ENCODE results near the gene MXD1.
"Not testable (repeated sequence)": the region's sequence is repeated elsewhere in the genome, so short reads cannot be mapped to it uniquely, and the experiment has no call there.

MXD1 gene

GRCh38 chr2:69933839-69934613 lies 19.1 kb downstream of the MXD1 start:
- DNase-seq (ENCODE audit: low read depth): no peak

GRCh38 chr2:69934614-69934908 lies 19.7 kb downstream of the MXD1 start:
- DNase-seq (ENCODE audit: low read depth): no peak

GRCh38 chr2:69935011-69935410 lies 20.1 kb downstream of the MXD1 start:
- DNase-seq (ENCODE audit: low read depth): no peak

DNA sequence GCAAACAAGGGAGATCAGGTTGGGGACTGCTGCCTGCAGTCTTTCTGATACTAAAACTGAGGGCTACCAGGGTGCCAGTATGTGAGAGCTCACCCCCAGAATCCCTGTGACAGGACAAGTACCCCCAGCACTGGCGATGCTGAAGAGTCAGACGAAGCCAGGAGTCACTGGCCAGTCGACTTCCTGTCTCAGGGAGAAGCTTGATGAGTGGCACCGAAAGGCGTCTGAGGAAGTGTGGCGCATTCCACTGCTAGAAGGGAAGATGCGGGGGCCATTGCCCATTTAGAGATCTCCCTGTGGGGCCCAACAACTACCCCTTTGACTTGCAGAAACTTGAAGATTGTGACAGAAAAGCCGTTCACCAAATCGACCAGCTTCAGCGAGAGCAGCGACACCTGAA lies 22.0 kb downstream of the MXD1 start:
- no peak for DNase-seq (ENCODE audit: low read depth)

GRCh38 chr2:69937968-69938367 lies 23.1 kb downstream of the MXD1 start:
- no peak for DNase-seq (ENCODE audit: low read depth)

DNA sequence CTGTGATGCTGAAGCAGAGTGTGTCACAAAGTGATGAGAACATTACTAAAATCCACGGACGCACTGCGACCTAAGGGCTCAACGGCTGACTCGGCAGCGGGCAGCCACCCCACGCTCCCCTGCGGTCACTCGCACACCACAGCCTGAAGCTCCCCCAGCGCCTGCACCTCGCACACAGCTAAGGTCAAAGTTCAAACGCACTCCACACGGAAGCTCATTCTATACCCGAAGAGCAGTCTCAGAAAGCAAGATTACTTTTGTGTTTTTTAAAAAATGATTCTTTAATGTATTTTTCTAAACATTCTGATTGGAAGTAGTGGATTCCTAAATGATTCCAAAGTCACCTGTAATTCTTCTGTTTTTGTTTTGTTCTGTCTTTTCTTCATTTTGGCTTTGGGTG lies 24.8 kb downstream of the MXD1 start:
- no peak for DNase-seq (ENCODE audit: low read depth)

DNA sequence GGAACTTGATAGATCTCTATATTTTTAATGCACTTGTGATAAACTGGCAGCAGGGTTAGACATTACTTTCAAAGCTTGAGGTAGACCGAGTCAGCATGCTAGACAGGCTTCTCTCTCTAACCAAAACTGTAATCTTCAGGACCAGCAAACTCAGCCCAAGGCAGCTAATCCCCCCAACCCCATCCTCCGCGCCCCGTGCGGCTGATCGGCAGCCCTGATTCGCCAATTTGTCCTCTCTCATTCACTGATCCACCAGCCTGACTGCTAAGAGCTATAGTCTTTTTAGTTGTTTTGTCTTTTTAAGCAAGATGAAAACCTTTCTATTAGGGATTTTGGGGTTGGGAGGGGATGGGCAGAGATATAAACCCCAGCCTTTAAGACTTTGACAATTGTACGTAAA lies 25.8 kb downstream of the MXD1 start:
- DNase-seq (ENCODE audit: low read depth): no peak

- DNase-seq (ENCODE audit: low read depth): no peak
These were observed 28.3 kb downstream of the MXD1 start for GRCh38 chr2:69943000-69943842.

DNA sequence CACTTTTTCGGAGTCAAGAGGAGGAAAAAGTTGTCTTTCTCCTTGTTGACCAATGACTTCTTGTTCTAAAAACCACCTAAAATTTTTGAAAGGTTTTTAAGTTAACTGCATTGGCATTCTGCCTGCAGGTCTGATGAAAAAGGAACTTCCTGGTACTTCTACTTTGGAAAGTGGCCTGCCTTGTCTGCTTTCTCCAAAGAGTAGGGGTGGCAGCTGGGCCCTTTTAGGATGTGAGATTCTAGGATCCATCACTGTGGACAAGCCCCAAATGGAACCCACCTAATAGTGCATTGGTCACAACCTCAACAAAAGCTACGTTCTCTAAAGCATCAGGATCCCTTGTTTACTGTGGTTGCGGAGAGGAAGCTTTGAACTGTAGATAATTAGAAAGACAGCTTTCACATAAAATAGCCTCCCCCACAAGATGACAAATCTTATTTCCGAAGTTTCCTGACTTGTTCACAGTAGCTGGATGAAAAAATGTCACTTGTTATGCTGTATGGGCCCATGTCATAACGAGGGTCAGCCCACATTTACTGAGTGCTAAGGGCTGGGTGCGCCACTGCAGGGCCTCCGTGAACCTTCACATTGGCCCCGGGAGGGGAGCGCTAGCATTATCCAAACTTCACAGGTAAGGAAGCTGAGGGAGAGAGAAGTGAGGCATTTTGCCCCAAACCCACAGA lies 29.1 kb downstream of the MXD1 start:
- no peak for DNase-seq (ENCODE audit: low read depth)

- DNase-seq (ENCODE audit: low read depth): no peak
These were observed 29.8 kb downstream of the MXD1 start for GRCh38 chr2:69944756-69945155.

GRCh38 chr2:69945441-69945840 lies 30.5 kb downstream of the MXD1 start:
- DNase-seq (ENCODE audit: low read depth): no peak

GRCh38 chr2:69945941-69946340 lies 31.0 kb downstream of the MXD1 start:
- no peak for DNase-seq (ENCODE audit: low read depth)

GRCh38 chr2:69946351-69947324 lies 31.7 kb downstream of the MXD1 start:
- DNase-seq (ENCODE audit: low read depth): peak; percentile 33

DNA sequence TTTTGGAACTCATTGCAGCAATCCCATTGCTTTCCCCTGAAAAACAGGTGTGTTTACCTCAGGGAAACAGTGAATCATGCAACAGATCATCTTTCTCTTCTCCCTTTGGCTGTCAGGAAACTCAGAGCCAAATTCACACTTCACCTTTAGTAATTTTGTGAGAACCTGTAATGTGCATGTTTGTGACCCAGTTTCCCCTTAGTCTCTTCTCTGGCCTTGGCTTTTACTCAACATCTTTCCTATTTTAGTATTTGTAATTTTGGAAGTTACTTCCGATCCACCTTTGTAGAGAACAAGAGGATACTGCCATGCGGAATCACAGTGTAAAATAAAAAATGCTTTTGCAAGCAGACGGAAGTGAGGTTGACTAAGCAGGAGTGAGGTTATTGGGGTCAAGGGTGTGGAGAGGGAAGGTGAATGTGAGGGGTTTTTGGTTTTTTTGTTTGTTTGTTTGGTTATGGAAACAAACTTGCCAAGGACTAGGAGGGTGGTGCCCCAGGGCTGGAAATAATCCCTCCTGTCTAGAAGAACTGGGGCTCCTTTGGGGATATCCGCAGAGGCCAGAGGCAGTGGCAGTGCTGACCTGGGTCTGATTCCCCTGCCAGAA lies 32.5 kb downstream of the MXD1 start:
- no peak for DNase-seq (ENCODE audit: low read depth)

DNA sequence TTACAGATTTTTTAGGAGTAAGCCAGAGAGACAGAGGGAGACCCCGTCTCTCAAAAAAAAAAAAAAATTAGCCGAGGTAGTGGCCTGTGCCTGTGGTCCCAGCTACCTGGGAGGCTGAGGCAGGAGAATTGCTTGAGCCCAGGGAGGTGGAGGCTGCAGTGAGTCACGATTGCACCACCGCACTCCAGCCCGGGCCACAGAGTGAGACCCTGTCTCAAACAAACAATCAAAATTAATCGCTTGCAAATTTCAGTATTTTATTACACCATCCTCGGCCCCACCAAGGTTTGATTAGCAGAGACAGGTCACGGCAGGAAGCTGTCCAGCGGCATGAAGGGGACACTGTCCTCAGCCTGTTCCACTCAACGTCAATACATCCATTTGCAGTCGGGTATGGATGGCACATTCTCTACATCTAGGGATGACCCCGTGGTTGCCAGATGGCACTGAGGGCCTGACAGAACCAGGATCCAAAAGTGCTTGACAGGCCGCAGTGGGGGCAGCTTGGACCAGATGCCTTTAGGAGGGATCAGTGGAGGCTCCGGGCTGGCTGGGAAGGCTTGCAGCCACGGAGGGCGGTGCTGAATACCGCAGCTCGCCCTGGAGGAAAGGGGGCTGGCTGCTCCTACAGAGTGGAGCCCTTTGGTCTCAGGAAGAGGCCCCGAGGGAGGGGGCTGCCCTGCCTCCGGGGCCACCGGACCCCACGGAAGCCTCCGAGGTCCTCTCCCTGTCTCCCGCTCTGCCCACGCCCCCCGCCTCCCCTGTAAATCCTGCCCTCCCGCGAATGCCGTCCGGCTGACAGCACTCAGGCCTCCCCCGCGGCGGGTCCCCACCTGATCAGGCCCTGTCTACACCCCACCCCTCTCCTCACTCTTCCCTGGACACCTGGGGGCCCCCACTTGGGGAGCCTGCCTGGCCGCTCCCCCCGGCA lies 33.4 kb downstream of the MXD1 start:
- no peak for DNase-seq (ENCODE audit: low read depth)

DNA sequence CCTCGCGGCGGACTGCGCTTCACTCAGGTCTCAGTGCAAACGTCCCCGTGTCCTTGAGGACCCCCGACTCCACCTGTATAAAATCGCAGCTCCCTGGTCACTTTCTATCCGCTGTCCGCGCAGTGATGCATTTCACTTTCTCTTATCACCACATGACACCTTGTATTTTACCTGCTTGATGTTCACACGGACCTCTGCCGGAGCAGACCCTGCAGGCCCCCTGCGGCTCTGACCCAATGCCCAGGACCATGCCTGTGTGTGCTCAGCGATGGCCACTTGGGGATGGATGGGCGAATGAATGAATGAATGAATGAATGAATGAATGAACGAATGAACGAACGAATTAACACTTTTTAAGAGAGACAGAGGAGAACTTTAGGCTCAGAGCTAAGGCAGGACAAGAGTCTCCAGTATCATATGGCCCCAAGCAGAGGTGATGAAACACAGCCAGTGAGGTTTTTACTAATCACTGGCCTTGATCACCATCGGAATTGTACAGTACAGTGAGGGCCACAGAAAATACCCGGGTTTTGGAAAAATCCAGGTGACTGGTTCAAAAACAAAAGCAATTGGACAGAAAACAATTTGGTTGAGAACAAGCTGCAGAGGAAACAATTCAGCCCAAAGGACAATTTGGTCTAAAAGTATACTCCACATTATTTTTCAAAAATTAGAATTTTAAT lies 34.2 kb downstream of the MXD1 start:
- DNase-seq (ENCODE audit: low read depth): no peak

GRCh38 chr2:69950241-69950640 lies 35.3 kb downstream of the MXD1 start:
- no peak for DNase-seq (ENCODE audit: low read depth)

DNA sequence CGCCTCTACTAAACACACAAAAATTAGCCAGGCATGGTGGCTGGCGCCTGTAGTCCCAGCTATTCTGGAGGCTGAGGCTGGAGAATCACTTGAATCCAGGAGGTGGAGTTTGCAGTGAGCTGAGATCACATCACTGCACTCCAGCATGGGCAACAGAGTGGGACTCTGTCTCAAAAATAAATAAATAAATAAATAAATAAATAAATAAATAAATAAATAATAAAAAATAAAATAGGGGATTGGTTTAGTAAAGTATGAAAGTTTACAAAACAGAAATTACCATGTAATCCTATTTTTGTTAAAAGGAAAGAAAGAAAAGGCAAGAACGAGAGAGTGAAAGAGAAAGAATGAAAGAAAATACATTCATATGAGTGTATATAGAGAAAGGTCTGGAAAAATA lies 35.8 kb downstream of the MXD1 start:
- DNase-seq (ENCODE audit: low read depth): not testable (repeated sequence)

GRCh38 chr2:69952336-69953115 lies 37.6 kb downstream of the MXD1 start:
- DNase-seq (ENCODE audit: low read depth): no peak
